Osteoblast (primary cell): ENCODE data around the gene SIK2. TPM values are rescaled to one million over a fixed set of nuclear protein-coding genes. Genes with fewer than 3 reads are reported as not detected.

Experiments
- DNase-seq: peaks from one replicate; pipeline ENCODE4 v3.0.0; 2011; ENCODE audit warnings: low spot score, mixed read lengths; ENCODE audit not compliant: insufficient read length; ENCODE audit errors: missing footprints
- H2AFZ ChIP-seq: 2 replicates; pipeline ENCODE4 v1.6.0; 2011; ENCODE audit warnings: mild to moderate bottlenecking, low read length
- H3K27ac ChIP-seq: 2 replicates; pipeline ENCODE4 v1.5.1; 2011; ENCODE audit warnings: mild to moderate bottlenecking, low read depth, low read length, moderate library complexity
- H3K27me3 ChIP-seq: 2 replicates; pipeline ENCODE4 v1.6.0; 2012; ENCODE audit warnings: mild to moderate bottlenecking, control low read depth, inconsistent platforms, low read length, moderate library complexity; ENCODE audit not compliant: insufficient read depth
- H3K36me3 ChIP-seq: 2 replicates; pipeline ENCODE4 v1.5.1; 2011; ENCODE audit warnings: mild to moderate bottlenecking, low read length, control low read depth, moderate library complexity; ENCODE audit not compliant: insufficient read depth
- H3K4me1 ChIP-seq: 2 replicates; pipeline ENCODE4 v1.5.1; 2011; ENCODE audit warnings: mild to moderate bottlenecking, low read length, control low read depth, moderate library complexity; ENCODE audit not compliant: insufficient read depth
- H3K4me2 ChIP-seq: 2 replicates; pipeline ENCODE4 v1.6.0; 2011; ENCODE audit warnings: mild to moderate bottlenecking, low read length; ENCODE audit not compliant: insufficient read depth
- H3K4me3 ChIP-seq: fragments of 200-600 bp; sonication (generic); 3 replicates; pipeline ENCODE4 v1.5.1; 2012; ENCODE audit warnings: mild to moderate bottlenecking, low read length, inconsistent platforms; ENCODE audit not compliant: insufficient read depth
- H3K79me2 ChIP-seq: 2 replicates; pipeline ENCODE4 v1.6.0; 2012; ENCODE audit warnings: mild to moderate bottlenecking, low read length, control low read depth, inconsistent platforms; ENCODE audit not compliant: insufficient read depth
- H3K9me3 ChIP-seq: 2 replicates; pipeline ENCODE4 v1.5.1; 2011; ENCODE audit warnings: low read depth, low read length, control low read depth
- H4K20me1 ChIP-seq: 2 replicates; pipeline ENCODE4 v1.6.0; 2012; ENCODE audit warnings: mild to moderate bottlenecking, low read length, control low read depth; ENCODE audit not compliant: insufficient read depth
- total RNA-seq: library from RNA; depleted of rRNA; stranded (reverse); fragments of >200 nt; gene quantifications from 2 replicates; pipeline ENCODE4 v1.2.3, GENCODE V29; 2012
- TF ChIP-seq, protein P1 (sequence below): IDR thresholded peaks from 2 replicates; pipeline ENCODE4 v1.5.1; 2011; ENCODE audit warnings: mild to moderate bottlenecking, low read depth, low read length, moderate library complexity; ENCODE audit errors: extremely low read depth

The SIK2 gene
- total RNA-seq, 1 donor: 17.7 TPM

- Histone ChIP-seq H3K9me3 (no peaks in the 10 kb centered on the region), H3K4me2 (no peak overlapping the region), H3K4me1 (peaks cover 13% of the 10 kb centered on the region), H3K79me2 (no peaks in the 10 kb centered on the region), H3K27me3 (no peaks in the 10 kb centered on the region), H2AFZ (no peak overlapping the region), H3K4me3 (no peak overlapping the region), H4K20me1 (no peaks in the 10 kb centered on the region), H3K27ac (no peak overlapping the region), H3K36me3 (no peaks in the 10 kb centered on the region)
- TF ChIP-seq, protein P1, sequence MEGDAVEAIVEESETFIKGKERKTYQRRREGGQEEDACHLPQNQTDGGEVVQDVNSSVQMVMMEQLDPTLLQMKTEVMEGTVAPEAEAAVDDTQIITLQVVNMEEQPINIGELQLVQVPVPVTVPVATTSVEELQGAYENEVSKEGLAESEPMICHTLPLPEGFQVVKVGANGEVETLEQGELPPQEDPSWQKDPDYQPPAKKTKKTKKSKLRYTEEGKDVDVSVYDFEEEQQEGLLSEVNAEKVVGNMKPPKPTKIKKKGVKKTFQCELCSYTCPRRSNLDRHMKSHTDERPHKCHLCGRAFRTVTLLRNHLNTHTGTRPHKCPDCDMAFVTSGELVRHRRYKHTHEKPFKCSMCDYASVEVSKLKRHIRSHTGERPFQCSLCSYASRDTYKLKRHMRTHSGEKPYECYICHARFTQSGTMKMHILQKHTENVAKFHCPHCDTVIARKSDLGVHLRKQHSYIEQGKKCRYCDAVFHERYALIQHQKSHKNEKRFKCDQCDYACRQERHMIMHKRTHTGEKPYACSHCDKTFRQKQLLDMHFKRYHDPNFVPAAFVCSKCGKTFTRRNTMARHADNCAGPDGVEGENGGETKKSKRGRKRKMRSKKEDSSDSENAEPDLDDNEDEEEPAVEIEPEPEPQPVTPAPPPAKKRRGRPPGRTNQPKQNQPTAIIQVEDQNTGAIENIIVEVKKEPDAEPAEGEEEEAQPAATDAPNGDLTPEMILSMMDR: no peak
- DNase-seq: no peak
These were observed 31.5 kb upstream of the SIK2 start for GRCh38 chr11:111570796-111571195.

- TF ChIP-seq, protein P1: no peak
- no peak for DNase-seq
- Histone ChIP-seq H4K20me1 (no peaks in the 10 kb centered on the region), H2AFZ (no peak overlapping the region), H3K9me3 (no peaks in the 10 kb centered on the region), H3K36me3 (no peaks in the 10 kb centered on the region), H3K79me2 (no peaks in the 10 kb centered on the region), H3K27ac (no peak overlapping the region), H3K27me3 (no peaks in the 10 kb centered on the region), H3K4me1 (peaks cover 13% of the 10 kb centered on the region), H3K4me3 (no peak overlapping the region), H3K4me2 (peak overlapping the region; percentile 19)
These were observed 30.3 kb upstream of the SIK2 start for GRCh38 chr11:111571829-111572501.

DNA sequence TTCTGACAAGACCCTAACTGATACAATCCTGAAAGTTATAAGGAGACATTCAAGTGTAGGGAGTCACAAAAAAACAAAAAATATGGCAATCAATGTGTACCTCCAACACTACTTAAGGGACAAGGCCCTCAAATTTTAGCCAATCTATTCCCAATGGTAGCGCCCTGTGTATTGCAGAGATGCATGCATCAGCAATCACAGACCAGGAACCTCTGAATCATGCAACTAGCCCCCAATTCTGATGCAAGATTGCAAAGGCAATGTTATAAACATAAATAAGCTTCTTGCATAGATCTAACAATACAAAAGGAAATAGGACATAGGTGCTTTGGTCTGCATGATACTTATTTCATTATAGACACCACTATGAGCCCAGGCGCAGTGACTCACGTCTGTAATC lies 29.7 kb upstream of the SIK2 start:
- H3K36me3 ChIP-seq: no peaks in the 10 kb centered on the region
- H3K79me2 ChIP-seq: no peaks in the 10 kb centered on the region
- H3K4me1 ChIP-seq: peaks cover 13% of the 10 kb centered on the region
- H3K27me3 ChIP-seq: no peaks in the 10 kb centered on the region
- TF ChIP-seq, protein P1: no peak
- H3K27ac ChIP-seq: no peak overlapping the region
- no peak for DNase-seq
- no peak overlapping the region for H3K4me2 ChIP-seq
- H4K20me1 ChIP-seq: no peaks in the 10 kb centered on the region
- H2AFZ ChIP-seq: no peak overlapping the region
- H3K4me3 ChIP-seq: no peak overlapping the region
- H3K9me3 ChIP-seq: no peaks in the 10 kb centered on the region

DNA sequence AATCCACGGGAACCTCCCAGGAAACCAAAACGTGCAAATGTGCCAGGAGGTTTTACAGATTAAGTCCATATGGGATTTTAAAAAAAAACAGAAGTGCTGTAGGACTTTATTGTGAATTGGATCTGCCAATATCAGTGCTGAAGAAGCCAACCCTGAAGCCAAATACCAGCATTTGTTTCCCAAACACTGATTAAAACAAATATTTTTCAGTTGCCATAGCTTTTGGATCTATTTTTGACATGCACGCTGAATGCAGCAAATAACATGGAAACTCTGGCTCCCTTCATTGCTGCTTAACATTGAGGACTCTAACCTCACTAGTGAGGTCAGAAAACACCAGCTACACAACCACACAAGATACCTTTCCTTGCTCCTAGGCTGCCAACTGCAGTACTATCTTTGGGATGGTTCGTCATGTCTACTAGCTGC lies 28.4 kb upstream of the SIK2 start:
- no peaks in the 10 kb centered on the region for H3K27me3 ChIP-seq
- no peak for DNase-seq
- TF ChIP-seq, protein P1: no peak
- H3K4me3 ChIP-seq: no peak overlapping the region
- peaks cover 13% of the 10 kb centered on the region for H3K4me1 ChIP-seq
- H3K4me2 ChIP-seq: peak overlapping the region; percentile 62
- H3K36me3 ChIP-seq: no peaks in the 10 kb centered on the region
- H4K20me1 ChIP-seq: no peaks in the 10 kb centered on the region
- peak overlapping the region; percentile 71 for H2AFZ ChIP-seq
- no peaks in the 10 kb centered on the region for H3K9me3 ChIP-seq
- no peak overlapping the region for H3K27ac ChIP-seq
- no peaks in the 10 kb centered on the region for H3K79me2 ChIP-seq
